Activated CD8-positive, alpha-beta T cell treated with anti-CD3 and anti-CD28 coated beads for 36 hours (primary cell): Measurements from ENCODE around the gene GIMAP5. TPM values are rescaled to one million over a fixed set of nuclear protein-coding genes. Genes with fewer than 3 reads are reported as not detected.

Experiments used
- ATAC-seq: fragments of 200-7000 bp; cut with Tn5 transposase; one replicate; pipeline ENCODE4 v1.10.0; 2021; ENCODE audit warnings: mild to moderate bottlenecking, moderate library complexity
- CTCF ChIA-PET: fragments of 350-600 bp; sonication (Branson Sonifier 250); formaldehyde crosslinking; loops from one replicate; lab custom pipeline; 2021; ENCODE audit warnings: antibody characterized with exemption; lab: Charles Lee
- POLR2A ChIA-PET: fragments of 350-600 bp; sonication (Branson Sonifier 250); formaldehyde crosslinking; loops from one replicate; lab custom pipeline; 2021; ENCODE audit warnings: antibody characterized with exemption; lab: Charles Lee
- DNase-seq: peaks from one replicate; pipeline ENCODE4 v3.0.0-alpha.2; 2020
- H3K27ac Mint-ChIP-seq: one replicate; pipeline ENCODE4 v1.8.0; 2021; ENCODE audit warnings: mild to moderate bottlenecking, mixed read lengths
- H3K27me3 Mint-ChIP-seq: one replicate; pipeline ENCODE4 v1.8.0; 2021; ENCODE audit warnings: mixed read lengths
- H3K36me3 Mint-ChIP-seq: one replicate; pipeline ENCODE4 v1.8.0; 2021; ENCODE audit warnings: low read depth, mixed read lengths
- H3K4me1 Mint-ChIP-seq: one replicate; pipeline ENCODE4 v1.8.0; 2021; ENCODE audit warnings: low read depth, mixed read lengths
- H3K4me3 Mint-ChIP-seq: one replicate; pipeline ENCODE4 v1.8.0; 2021; ENCODE audit warnings: mild to moderate bottlenecking, moderate library complexity, mixed read lengths
- H3K9me3 Mint-ChIP-seq: one replicate; pipeline ENCODE4 v1.8.0; 2021; ENCODE audit warnings: mixed read lengths
- CTCF ChIP-seq: fragments of 200-600 bp; IDR thresholded peaks from one replicate; pipeline ENCODE4 v1.8.0; 2022; ENCODE audit warnings: antibody characterized with exemption, mild to moderate bottlenecking
- intact Hi-C: fragments of 100-400 bp; cut with micrococcal nuclease; formaldehyde crosslinking; loops from one replicate; pipeline ENCODE4 v1.10.0; 2022
- total RNA-seq, 2 experiments: library from RNA; stranded (reverse); gene quantifications; one replicate each; pipeline ENCODE4 v1.2.3, GENCODE V29; 2021

GIMAP5 gene
- total RNA-seq, 2 experiments from 2014 or later: 37.6 to 40.7 TPM

DNA sequence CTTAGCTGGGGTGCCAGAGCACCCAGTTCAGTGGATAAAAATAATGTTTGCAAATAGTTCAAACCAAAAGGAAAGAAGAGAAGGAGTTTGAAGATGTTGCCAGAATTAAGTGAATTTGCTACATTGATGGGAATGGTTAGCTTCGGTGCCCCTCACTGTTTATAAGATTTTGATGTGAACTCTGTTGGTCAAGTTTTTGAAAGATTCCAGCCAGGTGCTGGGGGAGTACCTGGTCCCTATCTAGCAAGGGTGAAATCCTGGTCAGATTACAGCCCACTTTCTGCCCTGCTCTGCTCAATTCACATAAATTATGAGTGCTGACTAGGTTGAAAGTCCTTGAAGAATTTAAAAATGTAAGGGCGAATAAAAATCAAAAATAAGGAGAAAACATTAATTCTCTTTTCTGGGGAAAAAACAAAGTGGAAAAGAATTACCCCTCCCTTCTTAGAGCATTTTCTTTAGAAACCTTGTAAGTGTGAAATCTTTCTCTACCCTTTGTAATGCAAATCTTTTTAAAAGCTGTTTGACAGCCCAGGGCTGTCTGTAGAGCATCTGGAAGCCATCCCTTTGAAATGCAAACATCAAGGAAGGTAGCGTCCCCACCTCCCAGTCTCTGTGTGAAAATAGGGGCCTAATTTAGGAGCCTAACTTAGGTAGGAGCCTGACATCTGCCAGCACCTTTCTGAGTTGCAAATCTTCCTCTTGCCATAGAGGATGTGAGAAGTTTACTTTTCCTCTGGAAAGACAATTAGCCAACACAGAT is 1.4 kb upstream of the GIMAP5 start:
- intact Hi-C loops: loop anchor here (5.0 kb wide), 3 partner anchors 168 to 283 kb away; partner anchors contain the start of genes GIMAP4 and GIMAP8
- Mint-ChIP-seq H3K9me3 (peaks cover 7% of the 10 kb centered on the region), H3K4me3 (peak overlapping the region; percentile 89), H3K36me3 (peaks cover 29% of the 10 kb centered on the region), H3K27me3 (no peaks in the 10 kb centered on the region), H3K27ac (peak overlapping the region; percentile 97), H3K4me1 (peaks cover 69% of the 10 kb centered on the region)
- ChIA-PET CTCF (interaction anchor here (1.1 to 2.0 kb wide), 3 partner anchors 20 to 287 kb away, joined by 3 to 6 read pairs (median 4); partner anchors contain the start of gene GIMAP1), POLR2A (interaction anchor here (0.5 to 6.1 kb wide), 8 partner anchors 9 to 168 kb away, joined by 3 to 63 read pairs (median 3); partner anchors contain the start of genes GIMAP1 and GIMAP6)
- no peak for DNase-seq
- ATAC-seq: no peak
- no peak for TF ChIP-seq CTCF

- Mint-ChIP-seq H3K27ac (peak overlapping the region; percentile 97), H3K36me3 (peaks cover 39% of the 10 kb centered on the region), H3K9me3 (peaks cover 7% of the 10 kb centered on the region), H3K4me3 (peak overlapping the region; percentile 89), H3K4me1 (peaks cover 72% of the 10 kb centered on the region), H3K27me3 (no peaks in the 10 kb centered on the region)
- no peak for TF ChIP-seq CTCF
- DNase-seq (peak; percentile 36), ATAC-seq (peak; percentile 3)
- POLR2A ChIA-PET: interaction anchor here (0.7 to 3.7 kb wide), 17 partner anchors 11 to 287 kb away, joined by 3 to 39 read pairs (median 10); partner anchors contain the start of genes GIMAP1, GIMAP2, GIMAP4 and GIMAP6
- intact Hi-C loops: loop anchor here (5.0 kb wide), 3 partner anchors 170 to 285 kb away; partner anchors contain the start of genes GIMAP4 and GIMAP8
- CTCF ChIA-PET: interaction anchor here (0.7 to 2.0 kb wide), 5 partner anchors 22 to 288 kb away, joined by 3 to 8 read pairs (median 4); no protein-coding TSS in a partner anchor
These were observed 354 bp upstream of the GIMAP5 start for GRCh38 chr7:150736864-150737263.

DNA sequence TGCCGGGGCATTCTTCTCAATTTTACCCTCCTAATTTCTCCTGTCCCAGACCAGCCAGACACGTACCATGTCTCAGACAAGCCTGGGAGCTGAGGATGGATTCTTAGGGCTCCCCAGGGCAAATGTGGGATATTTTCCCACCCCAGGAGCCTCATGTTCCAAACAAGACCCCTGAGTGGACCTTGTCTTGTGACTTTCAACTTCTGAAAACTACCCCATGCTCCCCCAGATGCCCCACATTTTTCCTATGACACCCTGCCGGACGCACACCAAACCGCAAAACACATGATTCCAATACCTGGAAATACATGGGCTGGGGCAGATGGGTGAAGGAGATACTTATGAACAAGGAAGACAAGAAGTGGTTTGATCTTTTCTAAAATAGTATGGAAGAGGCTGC is 874 bp downstream of the GIMAP5 start:
- peaks cover 72% of the 10 kb centered on the region for H3K4me1 Mint-ChIP-seq
- ChIA-PET CTCF (interaction anchor here (0.6 to 1.7 kb wide), 8 partner anchors 15 to 289 kb away, joined by 3 to 8 read pairs (median 4); partner anchors contain the start of gene GIMAP1), POLR2A (interaction anchor here (0.6 to 3.7 kb wide), 26 partner anchors 9 to 289 kb away, joined by 3 to 39 read pairs (median 6); partner anchors contain the start of genes GIMAP1, GIMAP2, GIMAP4 and GIMAP7)
- peaks cover 52% of the 10 kb centered on the region for H3K36me3 Mint-ChIP-seq
- ATAC-seq (no peak), DNase-seq (peak; percentile 43)
- intact Hi-C loops: loop anchor here (2.0 to 5.0 kb wide), 5 partner anchors 17 to 286 kb away; partner anchors contain the start of genes GIMAP4 and GIMAP8
- peak overlapping the region; percentile 97 for H3K27ac Mint-ChIP-seq
- no peaks in the 10 kb centered on the region for H3K27me3 Mint-ChIP-seq
- peak overlapping the region; percentile 89 for H3K4me3 Mint-ChIP-seq
- no peak for TF ChIP-seq CTCF
- H3K9me3 Mint-ChIP-seq: peaks cover 7% of the 10 kb centered on the region

- Mint-ChIP-seq H3K27me3 (no peaks in the 10 kb centered on the region), H3K9me3 (peaks cover 7% of the 10 kb centered on the region), H3K4me1 (peaks cover 72% of the 10 kb centered on the region), H3K4me3 (peak overlapping the region; percentile 89), H3K27ac (peak overlapping the region; percentile 97), H3K36me3 (peaks cover 57% of the 10 kb centered on the region)
- CTCF ChIA-PET: interaction anchor here (0.6 to 1.7 kb wide), 7 partner anchors 15 to 186 kb away, joined by 3 to 6 read pairs (median 4); partner anchors contain the start of gene GIMAP1
- no peak for TF ChIP-seq CTCF
- DNase-seq: no peak
- intact Hi-C loops: loop anchor here (2.0 to 5.0 kb wide), 5 partner anchors 16 to 286 kb away; partner anchors contain the start of genes GIMAP4 and GIMAP8
- POLR2A ChIA-PET: interaction anchor here (0.6 to 3.7 kb wide), 27 partner anchors 9 to 289 kb away, joined by 3 to 39 read pairs (median 6); partner anchors contain the start of genes GIMAP1, GIMAP2, GIMAP4 and GIMAP6
- ATAC-seq: peak; percentile 28
These were observed 1.4 kb downstream of the GIMAP5 start for GRCh38 chr7:150738591-150739001.
